ENCODE measurements around the gene SCO1. TPM values are rescaled to one million over a fixed set of nuclear protein-coding genes. Genes with fewer than 3 reads are reported as not detected.

The SCO1 gene
- polyA plus RNA-seq, 4 donors: 38.6 to 41.7 (median 40.6) TPM

- no peak for DNase-seq (ENCODE audit: low read depth in 4 of 4, low spot score in 2 of 4)
Observed at GRCh38 chr17:10657879-10658278, 39.5 kb downstream of the SCO1 start.

GRCh38 chr17:10657148-10657547 is 40.2 kb downstream of the SCO1 start, which contains the start of gene MYH3:
TSS of gene MYH3 (minus strand) at chr17:10657309. CDS start at chr17:10655064, 2,245 bp downstream.
- DNase-seq (ENCODE audit: low read depth in 4 of 4, low spot score in 2 of 4): no peak

GRCh38 chr17:10653987-10654386 is 43.3 kb downstream of the SCO1 start:
- DNase-seq (ENCODE audit: low read depth in 4 of 4, low spot score in 2 of 4): no peak

- no peak for DNase-seq (ENCODE audit: low read depth in 4 of 4, low spot score in 2 of 4)
Observed at GRCh38 chr17:10652984-10653659, 44.2 kb downstream of the SCO1 start.

- DNase-seq (ENCODE audit: low read depth in 4 of 4, low spot score in 2 of 4): no peak
Observed at GRCh38 chr17:10651927-10652326, 45.4 kb downstream of the SCO1 start.

- no peak for DNase-seq (ENCODE audit: low read depth in 4 of 4, low spot score in 2 of 4)
Observed at GRCh38 chr17:10649602-10650001, 47.7 kb downstream of the SCO1 start.

- no peak for DNase-seq (ENCODE audit: low read depth in 4 of 4, low spot score in 2 of 4)
Observed at GRCh38 chr17:10648956-10649355, 48.4 kb downstream of the SCO1 start.

- no peak for DNase-seq (ENCODE audit: low read depth in 4 of 4, low spot score in 2 of 4)
Observed at GRCh38 chr17:10648381-10648780, 49.0 kb downstream of the SCO1 start.

GRCh38 chr17:10646392-10646990 is 50.8 kb downstream of the SCO1 start:
- peak; percentile 37 to 65 (median 46) for DNase-seq (ENCODE audit: low read depth in 4 of 4, low spot score in 2 of 4)

- no peak for DNase-seq (ENCODE audit: low read depth in 4 of 4, low spot score in 2 of 4)
Observed at GRCh38 chr17:10640475-10640874, 56.9 kb downstream of the SCO1 start.

GRCh38 chr17:10638151-10638550 is 59.2 kb downstream of the SCO1 start:
- no peak for DNase-seq (ENCODE audit: low read depth in 4 of 4, low spot score in 2 of 4)

GRCh38 chr17:10635290-10635689 is 62.0 kb downstream of the SCO1 start:
- no peak for DNase-seq (ENCODE audit: low read depth in 4 of 4, low spot score in 2 of 4)

GRCh38 chr17:10633738-10634379 is 63.5 kb downstream of the SCO1 start:
- no peak for DNase-seq (ENCODE audit: low read depth in 4 of 4, low spot score in 2 of 4)

GRCh38 chr17:10631701-10632100 is 65.6 kb downstream of the SCO1 start:
- DNase-seq (ENCODE audit: low read depth in 4 of 4, low spot score in 2 of 4): no peak

GRCh38 chr17:10631048-10631700 is 66.2 kb downstream of the SCO1 start:
- no peak for DNase-seq (ENCODE audit: low read depth in 4 of 4, low spot score in 2 of 4)

- no peak for DNase-seq (ENCODE audit: low read depth in 4 of 4, low spot score in 2 of 4)
Observed at GRCh38 chr17:10629706-10630105, 67.6 kb downstream of the SCO1 start.

GRCh38 chr17:10628756-10629155 is 68.6 kb downstream of the SCO1 start:
- no peak for DNase-seq (ENCODE audit: low read depth in 4 of 4, low spot score in 2 of 4)

- DNase-seq (ENCODE audit: low read depth in 4 of 4, low spot score in 2 of 4): no peak
Observed at GRCh38 chr17:10626390-10626789, 70.9 kb downstream of the SCO1 start.

- DNase-seq (ENCODE audit: low read depth in 4 of 4, low spot score in 2 of 4): no peak
Observed at GRCh38 chr17:10624969-10625368, 72.4 kb downstream of the SCO1 start.

- no peak for DNase-seq (ENCODE audit: low read depth in 4 of 4, low spot score in 2 of 4)
Observed at GRCh38 chr17:10623737-10624338, 73.5 kb downstream of the SCO1 start.

All from left renal cortex interstitium (tissue), 4 donors.